ENCODE results near the gene MYH14.

- TF ChIP-seq CTCF (IDR thresholded peaks at IDR 0.05) (no peak), POLR2A (IDR thresholded peaks at IDR 0.05) (no peak)
Measured at GRCh38 chr19:50181121-50181520, 22.3 kb upstream of the MYH14 start.
